Vagina (tissue), 2 donors: ENCODE data around the gene TIMM44. TPM values are rescaled to one million over a fixed set of nuclear protein-coding genes. Genes with fewer than 3 reads are reported as not detected.

Source experiments
- DNase-seq, 2 donors: peaks; one replicate each; pipeline ENCODE4 v3.0.0-alpha.2; 2017; ENCODE audit errors: extremely low spot score in 2 of 2
- H3K27ac ChIP-seq: fragments of 200-600 bp; sonication (generic); one replicate; pipeline ENCODE4 v1.5.1; 2019
- H3K27me3 ChIP-seq: fragments of 200-600 bp; sonication (generic); one replicate; pipeline ENCODE4 v1.5.1; 2019
- H3K36me3 ChIP-seq, 2 donors: fragments of 200-600 bp; sonication (generic); one replicate each; pipeline ENCODE4 v1.5.1; 2017 to 2019
- H3K4me1 ChIP-seq: fragments of 200-600 bp; sonication (generic); one replicate; pipeline ENCODE4 v1.5.1; 2019
- H3K4me3 ChIP-seq, 2 donors: fragments of 200-600 bp; sonication (generic); 1 replicate in 1 of 2; 2 replicates in 1 of 2; pipeline ENCODE4 v1.5.1; 2016 to 2019
- H3K9me3 ChIP-seq: fragments of 200-600 bp; sonication (generic); one replicate; pipeline ENCODE4 v1.5.1; 2019
- CTCF ChIP-seq, 3 experiments: fragments of 450-650 bp in 2 of 3; fragments of 200-600 bp in 1 of 3; sonication (generic) in 1 of 3; IDR thresholded peaks; one replicate each; pipeline ENCODE4 v1.5.1; 2017 to 2019; ENCODE audit warnings: antibody characterized with exemption in 3 of 3, mild to moderate bottlenecking in 2 of 3, moderate library complexity in 2 of 3
- POLR2A ChIP-seq, 2 donors: fragments of 450-650 bp; IDR thresholded peaks; one replicate each; pipeline ENCODE4 v1.6.1; 2017; ENCODE audit warnings: antibody characterized with exemption in 2 of 2, mild to moderate bottlenecking in 2 of 2, moderate library complexity in 2 of 2
- POLR2AphosphoS5 ChIP-seq, 2 donors: sonication (generic); formaldehyde crosslinking; IDR thresholded peaks; one replicate each; pipeline ENCODE4 v1.9.0; 2017; ENCODE audit warnings: antibody characterized with exemption in 2 of 2, mild to moderate bottlenecking in 2 of 2, low read depth in 1 of 2; ENCODE audit not compliant: insufficient read depth in 1 of 2
- intact Hi-C: fragments of 100-400 bp; cut with DNase I; formaldehyde crosslinking; loops from one replicate; pipeline ENCODE4 v1.15.1; 2023
- total RNA-seq: library from RNA; depleted of rRNA; stranded (reverse); fragments of >200 nt; gene quantifications from one replicate; pipeline ENCODE4 v1.2.3, GENCODE V29; 2016

TIMM44 gene
- total RNA-seq, 1 donor from 2014 or later: 76.1 TPM

- TF ChIP-seq POLR2AphosphoS5 (IDR thresholded peaks at IDR 0.05; ENCODE audit: insufficient read depth in 1 of 2, low read depth in 1 of 2): peak in 1 of 2 donors; percentile 49
- no peak for TF ChIP-seq POLR2A (IDR thresholded peaks at IDR 0.05)
- no peak for TF ChIP-seq CTCF (IDR thresholded peaks at IDR 0.05)
- DNase-seq: no peak
- intact Hi-C loops: no loop called here
- Histone ChIP-seq H3K4me1 (peaks cover 81% of the 10 kb centered on the region), H3K9me3 (no peaks in the 10 kb centered on the region), H3K36me3 (peaks cover 0 to 20% of the 10 kb centered on the region in 2 donors), H3K27me3 (no peaks in the 10 kb centered on the region), H3K27ac (peak overlapping the region; percentile 89), H3K4me3 (peak overlapping the region; percentile 45 to 76)
These were observed 19.9 kb downstream of the TIMM44 start for GRCh38 chr19:7923295-7924191.

- no peak for DNase-seq
- intact Hi-C loops: no loop called here
- H3K4me1 ChIP-seq: peaks cover 81% of the 10 kb centered on the region
- H3K27ac ChIP-seq: peak overlapping the region; percentile 89
- TF ChIP-seq POLR2A (IDR thresholded peaks at IDR 0.05) (no peak), POLR2AphosphoS5 (IDR thresholded peaks at IDR 0.05; ENCODE audit: insufficient read depth in 1 of 2, low read depth in 1 of 2) (no peak), CTCF (IDR thresholded peaks at IDR 0.05) (no peak)
- H3K4me3 ChIP-seq: no peak overlapping the region
- H3K36me3 ChIP-seq: peaks cover 0 to 20% of the 10 kb centered on the region in 2 donors
- H3K27me3 ChIP-seq: no peaks in the 10 kb centered on the region
- no peaks in the 10 kb centered on the region for H3K9me3 ChIP-seq
These were observed 20.6 kb downstream of the TIMM44 start for GRCh38 chr19:7922836-7923195.

- H3K27ac ChIP-seq: peak overlapping the region; percentile 89
These were observed 21.3 kb downstream of the TIMM44 start for GRCh38 chr19:7921967-7922835.

GRCh38 chr19:7921302-7921966 is 22.0 kb downstream of the TIMM44 start:
- Histone ChIP-seq H3K4me1 (peaks cover 79% of the 10 kb centered on the region), H3K27me3 (no peaks in the 10 kb centered on the region), H3K27ac (peak overlapping the region; percentile 89), H3K36me3 (peaks cover 0 to 20% of the 10 kb centered on the region in 2 donors), H3K9me3 (no peaks in the 10 kb centered on the region), H3K4me3 (peak overlapping the region; percentile 51 to 71)
- no peak for DNase-seq
- TF ChIP-seq CTCF (IDR thresholded peaks at IDR 0.05) (no peak), POLR2AphosphoS5 (IDR thresholded peaks at IDR 0.05; ENCODE audit: insufficient read depth in 1 of 2, low read depth in 1 of 2) (no peak), POLR2A (IDR thresholded peaks at IDR 0.05) (no peak)
- intact Hi-C loops: no loop called here

More at GRCh38 chr19:7921967-7922835, 21.3 kb downstream of the TIMM44 start:
- peaks cover 0 to 20% of the 10 kb centered on the region in 2 donors for H3K36me3 ChIP-seq
- H3K4me1 ChIP-seq: peaks cover 81% of the 10 kb centered on the region
- DNase-seq: no peak
- intact Hi-C loops: no loop called here
- TF ChIP-seq CTCF (IDR thresholded peaks at IDR 0.05) (no peak), POLR2A (IDR thresholded peaks at IDR 0.05) (no peak), POLR2AphosphoS5 (IDR thresholded peaks at IDR 0.05; ENCODE audit: insufficient read depth in 1 of 2, low read depth in 1 of 2) (no peak)
- H3K9me3 ChIP-seq: no peaks in the 10 kb centered on the region
- no peaks in the 10 kb centered on the region for H3K27me3 ChIP-seq
- H3K4me3 ChIP-seq: peak overlapping the region; percentile 51 to 71
